GM18507 (cell line): Measurements from ENCODE around the gene PCNT.
"Not testable (repeated sequence)": the region's sequence is repeated elsewhere in the genome, so short reads cannot be mapped to it uniquely, and the experiment has no call there.

Source experiments
- DNase-seq: peaks from one replicate; pipeline ENCODE4 v3.0.0; 2011; ENCODE audit warnings: low read depth; ENCODE audit not compliant: insufficient read length; ENCODE audit errors: extremely low spot score
- FAIRE-seq: peaks from 2 replicates; lab custom pipeline; 2011; peaks lifted over from hg19 to GRCh38; lab: Jason Lieb, UNC

Gene PCNT

GRCh38 chr21:46394595-46395104 lies 70.7 kb downstream of the PCNT start:
- no peak for DNase-seq
- no peak for FAIRE-seq

- no peak for DNase-seq
- FAIRE-seq: no peak
These were observed 73.4 kb downstream of the PCNT start for GRCh38 chr21:46397211-46397905.

- DNase-seq: no peak
- FAIRE-seq: no peak
These were observed 74.0 kb downstream of the PCNT start for GRCh38 chr21:46397993-46398392.

- DNase-seq (no peak), FAIRE-seq (no peak)
These were observed 75.2 kb downstream of the PCNT start for GRCh38 chr21:46399129-46399528.

- FAIRE-seq (no peak), DNase-seq (no peak)
These were observed 75.7 kb downstream of the PCNT start for GRCh38 chr21:46399686-46400085.

- DNase-seq: no peak
- FAIRE-seq: no peak
These were observed 77.4 kb downstream of the PCNT start for GRCh38 chr21:46401186-46401910.

GRCh38 chr21:46402421-46402820 lies 78.5 kb downstream of the PCNT start:
- FAIRE-seq: no peak

GRCh38 chr21:46403234-46403811 lies 79.4 kb downstream of the PCNT start:
- not testable (repeated sequence) for FAIRE-seq

More at GRCh38 chr21:46402421-46402820, 78.5 kb downstream of the PCNT start:
- no peak for DNase-seq

GRCh38 chr21:46404306-46404705 lies 80.3 kb downstream of the PCNT start:
- DNase-seq (no peak), FAIRE-seq (no peak)

More at GRCh38 chr21:46403234-46403811, 79.4 kb downstream of the PCNT start:
- not testable (repeated sequence) for DNase-seq

GRCh38 chr21:46406001-46406400 lies 82.0 kb downstream of the PCNT start:
- no peak for FAIRE-seq
- DNase-seq: no peak

GRCh38 chr21:46409641-46410406 lies 85.9 kb downstream of the PCNT start:
- DNase-seq: no peak
- FAIRE-seq: no peak

- no peak for FAIRE-seq
- no peak for DNase-seq
These were observed 86.6 kb downstream of the PCNT start for GRCh38 chr21:46410516-46410915.

GRCh38 chr21:46411236-46411635 lies 87.3 kb downstream of the PCNT start:
- no peak for DNase-seq
- FAIRE-seq: no peak

- no peak for FAIRE-seq
These were observed 87.7 kb downstream of the PCNT start for GRCh38 chr21:46411691-46412090.

GRCh38 chr21:46412521-46413364 lies 88.8 kb downstream of the PCNT start:
- FAIRE-seq: no peak
- no peak for DNase-seq

More at GRCh38 chr21:46411691-46412090, 87.7 kb downstream of the PCNT start:
- DNase-seq: no peak

GRCh38 chr21:46413365-46413696 lies 89.4 kb downstream of the PCNT start:
- DNase-seq (no peak), FAIRE-seq (no peak)

GRCh38 chr21:46414965-46415275 lies 91.0 kb downstream of the PCNT start:
- FAIRE-seq (no peak), DNase-seq (no peak)

GRCh38 chr21:46416551-46416950 lies 92.6 kb downstream of the PCNT start:
- no peak for FAIRE-seq

GRCh38 chr21:46418265-46418946 lies 94.5 kb downstream of the PCNT start:
- DNase-seq (no peak), FAIRE-seq (no peak)

More at GRCh38 chr21:46416551-46416950, 92.6 kb downstream of the PCNT start:
- no peak for DNase-seq
